ENCODE data around the gene DCANP1. TPM values are rescaled to one million over a fixed set of nuclear protein-coding genes. Genes with fewer than 3 reads are reported as not detected.

DCANP1 gene
- total and polyA plus RNA-seq, 2 of the 13 experiments (the other 11 are each of a cell fraction or from before 2014, with no cell fraction given): not detected

DNA sequence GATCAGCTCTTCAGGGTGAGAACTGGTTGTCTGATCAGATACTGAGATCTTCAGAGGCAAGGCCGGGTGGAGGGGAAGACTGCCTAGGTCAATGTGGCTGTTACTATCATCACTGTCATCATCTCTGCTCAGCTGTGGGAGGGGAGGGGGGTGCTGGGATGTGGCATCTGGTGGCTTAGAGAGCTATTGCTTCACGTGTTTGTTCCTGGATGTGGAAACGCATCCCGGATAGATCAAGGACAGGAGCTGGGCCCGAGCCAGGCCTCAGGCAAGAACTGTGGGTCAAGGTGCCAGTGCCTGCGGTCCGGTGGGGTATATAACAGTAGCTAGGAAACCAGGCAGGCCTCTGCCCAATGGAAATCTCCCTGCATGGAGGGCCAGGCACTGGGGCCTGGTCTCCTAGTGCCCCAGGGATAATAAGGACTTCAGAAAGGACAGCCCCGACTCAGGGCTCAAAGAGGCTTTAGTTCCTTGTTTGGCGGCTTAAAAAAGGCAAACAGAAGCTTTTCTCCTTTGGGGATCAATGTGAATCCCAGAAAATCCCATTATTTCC, 35.3 kb upstream of the DCANP1 start (continued):
- no peak for TF ChIP-seq MTA3 (CRISPR knock-in tag; IDR thresholded peaks at IDR 0.05)
- TF ChIP-seq KAT7 (CRISPR knock-in tag; IDR thresholded peaks at IDR 0.05; ENCODE audit: borderline replicate concordance): no peak
- TF ChIP-seq, protein P1, sequence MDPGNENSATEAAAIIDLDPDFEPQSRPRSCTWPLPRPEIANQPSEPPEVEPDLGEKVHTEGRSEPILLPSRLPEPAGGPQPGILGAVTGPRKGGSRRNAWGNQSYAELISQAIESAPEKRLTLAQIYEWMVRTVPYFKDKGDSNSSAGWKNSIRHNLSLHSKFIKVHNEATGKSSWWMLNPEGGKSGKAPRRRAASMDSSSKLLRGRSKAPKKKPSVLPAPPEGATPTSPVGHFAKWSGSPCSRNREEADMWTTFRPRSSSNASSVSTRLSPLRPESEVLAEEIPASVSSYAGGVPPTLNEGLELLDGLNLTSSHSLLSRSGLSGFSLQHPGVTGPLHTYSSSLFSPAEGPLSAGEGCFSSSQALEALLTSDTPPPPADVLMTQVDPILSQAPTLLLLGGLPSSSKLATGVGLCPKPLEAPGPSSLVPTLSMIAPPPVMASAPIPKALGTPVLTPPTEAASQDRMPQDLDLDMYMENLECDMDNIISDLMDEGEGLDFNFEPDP (CRISPR knock-in tag; conservative IDR thresholded peaks at IDR 0.05): no peak
- TF ChIP-seq MAF1 (CRISPR knock-in tag; IDR thresholded peaks at IDR 0.05; ENCODE audit: borderline replicate concordance): 0 out of 2 replicates have a peak, but pooled peaks have one; percentile 55
- no peak for TF ChIP-seq ZNF674 (CRISPR knock-in tag; IDR thresholded peaks at IDR 0.05; ENCODE audit: low read depth)
- TF ChIP-seq ZNF850 (CRISPR knock-in tag; conservative IDR thresholded peaks at IDR 0.05): no peak
- no peak for TF ChIP-seq ZNF749 (CRISPR knock-in tag; IDR thresholded peaks at IDR 0.05; ENCODE audit: borderline replicate concordance)
- no peak for TF ChIP-seq SMAD9 (CRISPR knock-in tag; IDR thresholded peaks at IDR 0.05)
- TF ChIP-seq POLR2A (IDR thresholded peaks at IDR 0.05; ENCODE audit: insufficient read depth in 1 of 2, low read depth in 2 of 2, low read length in 2 of 2): no peak
- TF ChIP-seq, protein P2, sequence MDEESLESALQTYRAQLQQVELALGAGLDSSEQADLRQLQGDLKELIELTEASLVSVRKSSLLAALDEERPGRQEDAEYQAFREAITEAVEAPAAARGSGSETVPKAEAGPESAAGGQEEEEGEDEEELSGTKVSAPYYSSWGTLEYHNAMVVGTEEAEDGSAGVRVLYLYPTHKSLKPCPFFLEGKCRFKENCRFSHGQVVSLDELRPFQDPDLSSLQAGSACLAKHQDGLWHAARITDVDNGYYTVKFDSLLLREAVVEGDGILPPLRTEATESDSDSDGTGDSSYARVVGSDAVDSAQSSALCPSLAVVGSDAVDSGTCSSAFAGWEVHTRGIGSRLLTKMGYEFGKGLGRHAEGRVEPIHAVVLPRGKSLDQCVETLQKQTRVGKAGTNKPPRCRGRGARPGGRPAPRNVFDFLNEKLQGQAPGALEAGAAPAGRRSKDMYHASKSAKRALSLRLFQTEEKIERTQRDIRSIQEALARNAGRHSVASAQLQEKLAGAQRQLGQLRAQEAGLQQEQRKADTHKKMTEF (CRISPR knock-in tag; IDR thresholded peaks at IDR 0.05): peak; percentile 87; the same call in 1 of the 2 replicates
- TF ChIP-seq MYNN (CRISPR knock-in tag; IDR thresholded peaks at IDR 0.05; ENCODE audit: low read depth): no peak
- no peak for TF ChIP-seq ZNF251 (CRISPR knock-in tag; IDR thresholded peaks at IDR 0.05)
- no peak for TF ChIP-seq SIN3B (IDR thresholded peaks at IDR 0.05; ENCODE audit: low read length)
- peak; percentile 74; the same call in 1 of the 2 replicates for TF ChIP-seq ZSCAN29 (CRISPR knock-in tag; conservative IDR thresholded peaks at IDR 0.05)
- TF ChIP-seq JARID2 (CRISPR knock-in tag; IDR thresholded peaks at IDR 0.05; ENCODE audit: insufficient replicate concordance): no peak
- no peak for TF ChIP-seq ZNF562 (CRISPR knock-in tag; IDR thresholded peaks at IDR 0.05; ENCODE audit: borderline replicate concordance)
- TF ChIP-seq MEIS1 (CRISPR knock-in tag; IDR thresholded peaks at IDR 0.05; ENCODE audit: borderline replicate concordance): peak; percentile 88; the same call in 1 of the 2 replicates
- TF ChIP-seq ZNF543 (CRISPR knock-in tag; IDR thresholded peaks at IDR 0.05): no peak
- TF ChIP-seq ZNF800 (CRISPR knock-in tag; IDR thresholded peaks at IDR 0.05): peak; percentile 47; the same call in 1 of the 2 replicates
- TF ChIP-seq ZBTB20 (CRISPR knock-in tag; IDR thresholded peaks at IDR 0.05; ENCODE audit: borderline replicate concordance, low read depth): no peak
- TF ChIP-seq RORA (CRISPR knock-in tag; IDR thresholded peaks at IDR 0.05): no peak
- TF ChIP-seq RFX5 (IDR thresholded peaks at IDR 0.05; ENCODE audit: low read depth, low read length): no peak
- TF ChIP-seq PRDM4 (CRISPR knock-in tag; IDR thresholded peaks at IDR 0.05; ENCODE audit: borderline replicate concordance): no peak
- no peak for TF ChIP-seq ZNF766 (CRISPR knock-in tag; IDR thresholded peaks at IDR 0.05; ENCODE audit: borderline replicate concordance)
- no peak for TF ChIP-seq TGIF2 (CRISPR knock-in tag; IDR thresholded peaks at IDR 0.05)

All from HepG2 (cell line).